ENCODE data around the gene ACTRT2. TPM values are rescaled to one million over a fixed set of nuclear protein-coding genes. Genes with fewer than 3 reads are reported as not detected.
A peak's percentile ranks its signal among the peaks of the same experiment; 100 is the strongest.

Gene ACTRT2
- total and polyA plus RNA-seq, 2 of the 8 experiments (the other 6 are each of a cell fraction or from before 2014, with no cell fraction given) = not detected

- Histone ChIP-seq H3K9ac (replicated peaks in 1 of 4; ENCODE audit: extremely low read depth in 1 of 4, low read depth in 3 of 4, low read length in 3 of 4) (no peak overlapping the region), H4K91ac (replicated peaks; ENCODE audit: insufficient read length, low read length) (no peak overlapping the region), H3K9me3 (ENCODE audit: insufficient read depth in 2 of 2, low read depth in 1 of 2, low read length in 1 of 2) (peaks cover 0 to 4% of the 10 kb centered on the region in 2 experiments; a peak in 2 of 4 replicates), H3K18ac (ENCODE audit: extremely low read depth, low read length) (no peak overlapping the region), H3K27ac (ENCODE audit: low read depth, low read length) (no peak overlapping the region), H3K79me1 (ENCODE audit: low read depth, low read length) (no peaks in the 10 kb centered on the region), H2BK12ac (ENCODE audit: low read depth, low read length) (no peak overlapping the region), H3K4me1 (replicated peaks in 1 of 4; ENCODE audit: control insufficient read depth in 3 of 4, insufficient read depth in 4 of 4, low read length in 3 of 4) (peaks cover 0 to 23% (median 11%) of the 10 kb centered on the region in 4 experiments; a peak in 4 of 7 replicates), H3K14ac (ENCODE audit: insufficient read length) (no peak overlapping the region), H2BK20ac (ENCODE audit: low read length) (no peak overlapping the region), H3K23me2 (ENCODE audit: low read depth, low read length) (peaks cover 4% of the 10 kb centered on the region; the same call in 1 of the 2 replicates), H3K4ac (replicated peaks; ENCODE audit: insufficient read length, low read depth, low read length) (no peak overlapping the region), H2BK120ac (replicated peaks; ENCODE audit: low read depth, low read length) (no peak overlapping the region), H3K36me3 (ENCODE audit: control insufficient read depth in 2 of 4, insufficient read depth in 4 of 4, low read length in 3 of 4) (no peaks in the 10 kb centered on the region; a peak in 1 of 8 replicates), H3K56ac (replicated peaks; ENCODE audit: insufficient read length, low read depth, low read length) (no peak overlapping the region), H4K5ac (ENCODE audit: insufficient read length, low read depth, low read length) (no peak overlapping the region), H4K8ac (ENCODE audit: extremely low read depth, insufficient read depth, low read length) (no peak overlapping the region), H2AK5ac (ENCODE audit: low read depth, low read length) (no peak overlapping the region), H4K20me1 (replicated peaks in 1 of 2; ENCODE audit: control insufficient read depth in 1 of 2, insufficient read depth in 2 of 2, low read length in 2 of 2) (peaks cover 0 to 8% of the 10 kb centered on the region in 2 experiments), H3K23ac (ENCODE audit: insufficient read length) (no peak overlapping the region), H2AFZ (ENCODE audit: low read length) (no peak overlapping the region), H3K4me2 (ENCODE audit: insufficient read depth in 1 of 2, low read depth in 2 of 2, low read length in 2 of 2) (no peak overlapping the region), H2BK5ac (ENCODE audit: low read depth, low read length) (no peak overlapping the region), H3K4me3 (ENCODE audit: extremely low read depth in 1 of 4, insufficient read depth in 2 of 4, low read depth in 3 of 4, low read length in 4 of 4) (no peak overlapping the region), H2BK15ac (ENCODE audit: low read length) (no peak overlapping the region), H3K27me3 (replicated peaks in 1 of 4; ENCODE audit: control insufficient read depth in 3 of 4, extremely low read depth in 1 of 4, insufficient read depth in 3 of 4, low read length in 3 of 4) (peaks cover 52 to 63% (median 60%) of the 10 kb centered on the region in 4 experiments), H3K79me2 (ENCODE audit: control insufficient read depth in 1 of 2, insufficient read depth in 2 of 2, low read length in 2 of 2) (no peaks in the 10 kb centered on the region)
- WGBS, 2 experiments (ENCODE audit: extremely low coverage in 1 of 2, insufficient coverage in 1 of 2, insufficient read length in 1 of 2, insufficient replicate concordance in 2 of 2, low coverage in 1 of 2, low lambda C conversion rate in 2 of 2, missing lambda C conversion rate in 1 of 2) = 76% methylated on average over 4 of the region's 5 CpGs; no CpG with 5 or more reads in 1 of the 2 experiments
- TF ChIP-seq NRF1 (IDR thresholded peaks at IDR 0.05; ENCODE audit: low read depth, low read length) = no peak
- TF ChIP-seq CTCF (IDR thresholded peaks at IDR 0.05; ENCODE audit: control extremely low read depth in 1 of 3, insufficient read depth in 1 of 3, low read depth in 1 of 3, low read length in 3 of 3) = no peak
- no peak for TF ChIP-seq CEBPB (IDR thresholded peaks at IDR 0.05; ENCODE audit: low read depth, low read length)
- ChIA-PET POLR2A (ENCODE audit: partially characterized antibody) (no interaction called here), CTCF (ENCODE audit: partially characterized antibody) (interaction anchor here (0.6 to 1.1 kb wide), 3 partner anchors 82 to 506 kb away, joined by 3 to 4 read pairs (median 3); partner anchors contain the start of gene TNFRSF14)
- no peak for FAIRE-seq
- DNase-seq (ENCODE audit: low read depth in 1 of 2, low spot score in 2 of 2) = peak in 1 of 2 experiments; percentile 41
Measured at GRCh38 chr1:3061566-3061965, 40.3 kb downstream of the ACTRT2 start.

Data from H1 (cell line).